Fibroblast of peridontal ligament (primary cell): ENCODE data around the gene TMEM37.

Source experiments
- DNase-seq: peaks from one replicate; pipeline ENCODE4 v3.0.0-alpha.2; 2010; ENCODE audit errors: extremely low read depth

The TMEM37 gene

DNA sequence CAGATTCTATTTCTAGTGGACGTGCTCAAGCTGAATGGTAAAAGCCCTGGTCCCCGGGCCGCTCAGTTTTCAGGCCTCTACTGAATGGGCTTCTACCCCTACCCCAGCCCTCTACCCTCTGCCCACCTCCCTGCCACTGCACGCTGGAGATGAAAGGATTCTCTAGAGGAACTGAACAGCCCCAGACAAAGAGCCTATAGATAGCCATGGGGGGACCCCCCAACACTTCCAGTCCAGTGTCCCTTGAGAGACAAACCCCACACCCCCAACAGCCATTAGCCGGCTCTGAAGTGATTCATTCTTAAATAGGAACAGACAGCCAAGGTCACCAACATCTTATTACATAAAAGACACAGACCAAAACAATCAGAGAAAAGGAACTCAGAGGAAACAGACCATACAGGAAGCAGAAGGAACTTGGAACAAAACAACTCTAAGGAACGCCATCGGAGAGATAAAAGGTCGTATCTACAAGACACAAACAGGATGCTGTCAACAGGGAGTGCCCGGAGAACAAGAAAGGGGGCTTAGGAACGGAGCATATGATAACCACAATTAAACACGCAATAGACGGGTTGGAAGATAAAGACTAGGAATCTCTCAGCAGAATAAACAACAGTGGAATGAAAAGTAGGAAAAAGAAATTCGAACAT, 23.5 kb downstream of the TMEM37 start:
- no peak for DNase-seq

DNA sequence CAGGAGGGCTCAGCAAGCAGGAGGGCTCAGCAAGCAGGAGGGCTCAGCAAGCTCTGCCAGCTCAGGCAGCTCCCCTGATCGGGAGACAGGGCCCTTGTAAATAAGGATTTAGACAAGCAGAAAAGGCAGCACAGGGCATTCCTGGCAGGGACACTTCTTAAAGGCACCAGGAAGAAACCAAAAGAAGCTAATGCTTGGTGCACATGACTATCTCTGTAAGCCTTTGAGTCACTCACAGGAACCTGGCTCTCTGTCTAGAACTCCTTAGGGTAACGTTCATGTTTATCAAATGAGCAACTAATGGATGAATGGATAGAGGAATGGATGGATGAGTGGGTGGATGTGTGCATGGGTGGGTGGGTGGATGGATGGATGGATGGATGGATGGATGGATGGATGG, 28.4 kb downstream of the TMEM37 start:
- DNase-seq: no peak

DNA sequence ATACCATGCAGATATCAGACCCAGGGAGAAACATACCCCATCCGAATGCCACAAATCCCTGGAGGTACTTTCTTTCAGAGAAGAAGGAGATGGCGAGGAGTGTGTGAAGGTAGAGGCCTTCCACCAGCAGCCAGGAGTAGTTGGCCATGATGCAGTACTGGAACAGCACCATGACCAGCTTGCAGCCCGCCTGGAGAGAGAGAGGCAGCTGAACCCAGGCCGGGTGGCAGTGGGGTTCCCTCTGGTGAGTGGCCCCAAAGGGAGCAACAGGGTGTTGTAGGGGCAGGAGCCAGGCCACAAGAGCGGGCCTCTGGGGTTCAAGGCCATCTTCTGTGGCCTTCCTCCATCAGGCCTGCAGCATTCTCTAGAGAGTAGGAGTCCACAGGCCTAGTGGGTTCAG, 30.2 kb downstream of the TMEM37 start:
- DNase-seq: no peak

DNA sequence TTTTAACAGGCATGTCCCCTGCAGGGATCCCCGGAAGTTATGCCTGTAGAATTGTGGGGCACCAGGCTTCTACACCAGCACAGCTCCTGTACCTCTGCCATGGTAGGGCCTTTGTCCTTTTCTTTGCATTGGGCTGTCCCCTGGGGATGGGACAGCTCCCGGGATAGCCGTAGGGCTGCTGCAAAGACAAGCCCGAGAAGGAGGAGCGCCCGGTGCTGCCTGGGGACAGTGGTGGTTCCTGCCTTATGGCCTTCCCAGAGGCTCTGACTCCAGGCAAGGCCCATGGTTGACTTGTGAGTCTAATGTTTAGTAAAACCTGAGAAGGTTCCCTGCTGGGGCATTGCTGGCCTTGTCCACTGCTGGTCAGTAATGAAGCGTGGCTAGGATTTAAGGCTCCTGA, 30.9 kb downstream of the TMEM37 start:
- no peak for DNase-seq

DNA sequence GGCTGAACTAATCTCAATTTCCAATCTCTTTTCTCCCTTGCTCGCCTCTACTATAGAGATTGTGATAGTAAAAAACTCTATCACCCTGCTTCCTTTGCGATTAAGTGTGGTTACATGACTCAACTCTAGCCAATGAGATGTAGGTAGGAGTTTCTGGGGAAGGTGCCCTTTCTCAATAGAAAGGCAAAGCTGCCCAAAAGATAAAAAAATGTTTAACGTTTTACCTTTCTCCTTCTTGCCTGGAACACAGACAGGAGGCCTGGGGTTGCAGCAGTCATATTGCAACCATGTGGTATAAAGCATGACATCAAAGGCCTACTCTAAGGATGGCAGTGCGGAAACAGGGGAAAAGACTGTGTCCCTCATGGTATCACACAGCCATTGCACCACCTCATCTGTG, 31.5 kb downstream of the TMEM37 start:
- no peak for DNase-seq

DNA sequence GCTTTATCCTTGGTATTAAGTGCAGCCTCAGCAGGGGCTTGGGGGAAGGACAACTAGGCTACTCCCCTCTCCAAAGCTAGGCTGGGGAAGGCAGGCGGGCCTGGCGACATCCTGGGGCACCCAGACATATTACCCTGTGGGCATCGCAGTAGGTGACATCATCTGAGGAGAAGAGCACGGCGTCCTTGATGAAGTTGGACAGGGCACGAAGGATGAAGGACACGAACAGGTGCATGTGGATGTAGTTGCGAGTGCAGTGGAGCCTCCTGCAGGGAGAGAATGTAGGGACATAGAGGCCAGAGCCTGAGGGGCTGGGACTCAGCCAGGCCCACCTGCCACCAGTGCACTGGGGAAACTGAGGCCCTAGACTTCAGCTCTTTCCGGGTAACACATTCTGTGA, 32.3 kb downstream of the TMEM37 start:
- no peak for DNase-seq

DNA sequence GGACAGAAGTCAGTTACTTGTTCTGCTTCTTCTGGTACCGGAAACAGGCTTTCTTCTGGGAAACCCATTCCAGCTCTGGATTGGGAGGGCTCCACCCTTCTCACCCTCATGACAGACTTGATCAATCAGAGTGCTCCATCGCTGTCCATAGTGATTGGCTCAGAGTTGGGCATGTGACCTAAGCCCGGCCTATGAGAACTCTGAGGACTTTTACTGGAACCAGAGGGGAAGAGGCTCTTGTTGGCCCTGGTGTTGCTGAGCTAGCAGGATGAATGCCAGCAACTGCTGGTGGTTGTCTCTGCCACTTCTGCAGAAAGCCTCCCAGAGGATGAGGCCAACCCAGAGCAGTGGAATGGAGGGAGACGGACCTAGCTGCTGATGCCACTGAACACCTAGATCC, 33.3 kb downstream of the TMEM37 start:
- DNase-seq: no peak

DNA sequence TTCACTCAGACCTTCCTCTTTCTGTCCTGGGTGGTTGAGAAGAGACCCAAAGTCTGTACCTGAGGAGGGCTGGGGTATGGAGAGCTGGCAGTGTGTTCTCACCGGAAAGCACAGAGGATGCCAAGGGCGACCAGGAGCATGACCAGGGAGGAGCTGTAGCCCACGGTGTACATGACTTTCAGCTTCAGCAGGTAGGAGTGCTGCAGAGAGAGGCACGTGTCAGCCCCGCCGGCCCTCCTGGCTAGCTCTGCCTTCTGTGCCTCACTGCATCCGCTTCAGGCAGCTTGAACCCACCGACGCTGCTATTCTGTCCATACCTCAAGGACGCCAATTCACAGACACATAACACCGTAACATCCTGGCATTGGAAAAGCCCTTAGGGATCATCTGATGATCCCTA, 34.0 kb downstream of the TMEM37 start:
- no peak for DNase-seq

DNA sequence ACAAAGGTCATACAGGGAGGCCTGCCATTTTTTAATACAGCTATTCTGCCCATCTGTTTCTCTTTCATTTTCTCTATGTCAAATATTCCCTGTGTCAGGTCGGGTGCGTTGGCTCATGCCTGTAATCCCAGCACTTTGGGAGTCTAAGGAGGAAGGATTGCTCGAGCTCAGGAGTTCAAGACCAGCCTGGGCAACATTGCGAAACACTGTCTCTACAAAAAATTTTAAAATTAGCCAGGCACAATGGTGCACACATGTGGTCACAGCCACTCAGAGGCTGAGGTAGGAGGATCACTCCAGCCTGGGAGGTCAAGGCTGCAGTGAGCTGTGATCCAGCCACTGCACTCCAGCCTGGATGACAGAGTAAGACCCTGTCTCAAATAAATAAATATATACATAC, 34.7 kb downstream of the TMEM37 start:
- DNase-seq: no peak

DNA sequence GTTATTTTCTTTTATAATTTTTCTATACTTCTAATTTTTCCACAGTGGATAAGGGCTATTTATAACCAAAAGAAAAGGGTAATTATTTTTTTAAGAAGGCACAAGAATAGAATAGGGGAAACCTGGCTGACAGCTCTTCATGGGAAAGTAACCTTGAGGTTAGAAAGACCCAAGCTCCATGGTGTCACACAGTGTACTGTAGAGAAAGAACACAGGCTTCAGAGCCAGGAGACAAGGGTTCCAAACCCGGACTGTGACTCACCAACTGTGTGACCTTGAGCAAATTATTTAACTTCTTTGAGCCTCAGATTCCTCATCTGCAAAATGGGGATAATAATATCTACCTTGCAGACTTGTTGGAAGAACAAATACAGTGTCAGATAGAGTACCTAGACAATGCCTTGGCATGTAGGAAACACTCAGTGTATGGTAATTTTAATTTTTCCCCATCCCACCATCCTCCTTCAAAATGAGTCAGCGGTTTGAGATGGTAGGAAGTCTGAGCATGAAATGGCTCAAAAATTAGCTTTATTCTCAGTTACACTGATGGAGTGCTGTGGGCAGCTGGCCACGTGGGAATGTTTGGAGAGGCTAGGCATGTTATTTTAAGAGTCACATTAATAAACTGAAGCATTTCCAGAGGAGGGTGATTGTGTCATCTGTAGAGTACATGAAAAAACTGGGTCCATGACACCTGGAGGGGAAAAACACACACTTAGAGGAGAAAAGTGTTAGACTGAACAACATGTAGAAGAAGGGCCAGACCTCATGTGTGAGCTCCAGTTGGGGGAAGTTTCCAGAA, 36.7 kb downstream of the TMEM37 start:
- no peak for DNase-seq

DNA sequence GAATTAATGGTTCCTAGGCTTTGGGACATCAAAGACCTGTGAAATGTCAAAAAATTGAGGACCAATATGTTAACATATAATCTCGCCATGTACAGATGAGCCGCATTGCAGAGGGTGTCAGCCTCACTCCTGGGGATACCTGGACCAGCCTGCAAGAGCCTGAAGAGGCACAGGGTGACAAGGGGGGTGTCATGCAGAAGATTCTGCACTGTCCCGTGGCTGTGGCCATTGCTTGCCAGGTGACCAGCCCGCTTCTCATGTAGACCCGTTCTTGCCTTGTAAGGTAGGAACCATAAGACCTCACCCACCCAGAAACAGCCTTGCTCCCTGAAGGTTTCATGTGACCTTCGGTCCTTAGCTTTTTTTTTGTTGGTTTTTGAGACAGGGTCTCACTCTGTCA, 37.5 kb downstream of the TMEM37 start:
- DNase-seq: no peak

DNA sequence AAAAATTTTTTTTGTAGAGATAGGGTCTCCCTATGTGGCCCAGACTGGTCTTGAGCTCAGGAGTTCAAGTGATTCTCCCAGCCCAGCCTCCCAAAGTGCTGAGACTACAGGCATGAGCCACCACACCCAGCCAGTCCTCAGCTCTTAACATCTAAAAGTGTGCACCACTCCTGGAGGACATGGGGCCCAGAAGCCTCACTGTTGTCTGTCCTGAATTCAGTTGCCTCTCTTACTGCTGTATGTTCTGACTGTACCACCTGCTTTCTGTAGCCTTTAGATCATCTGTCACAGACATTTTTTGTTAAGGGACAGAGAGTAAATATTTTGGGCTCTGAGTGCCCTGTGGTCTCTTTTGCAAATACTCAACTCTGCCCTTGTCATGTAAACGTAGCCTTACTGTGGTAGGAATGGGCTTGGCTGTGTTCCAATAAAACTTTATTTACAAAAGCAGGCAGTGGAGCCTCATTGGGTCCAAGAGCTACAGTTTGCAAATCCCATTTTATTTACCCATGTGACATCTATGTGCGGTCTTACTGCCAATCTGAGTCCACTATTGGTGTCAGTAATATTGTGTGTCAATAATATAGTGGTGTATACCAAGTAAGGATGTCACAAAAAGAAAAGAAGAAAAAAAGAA, 38.1 kb downstream of the TMEM37 start:
- no peak for DNase-seq

DNA sequence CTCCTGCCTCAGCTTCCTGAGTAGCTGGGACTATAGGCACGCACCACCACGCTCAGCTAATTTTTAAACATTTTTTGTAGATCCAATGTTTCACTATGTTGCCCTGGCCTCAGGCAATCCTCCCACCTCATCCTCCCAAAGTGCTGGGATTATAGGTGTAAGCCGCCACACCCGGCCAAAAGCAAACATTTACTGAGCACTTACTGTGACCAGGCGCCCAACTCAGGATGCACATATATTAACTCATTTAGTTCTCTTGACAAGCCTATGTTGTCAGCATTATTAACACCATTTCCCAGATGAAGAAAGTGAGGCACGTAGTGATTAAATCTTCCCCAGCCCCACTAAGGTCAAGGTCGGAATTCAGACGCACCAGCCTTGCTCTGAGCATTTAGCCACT, 41.1 kb downstream of the TMEM37 start:
- DNase-seq: no peak

DNA sequence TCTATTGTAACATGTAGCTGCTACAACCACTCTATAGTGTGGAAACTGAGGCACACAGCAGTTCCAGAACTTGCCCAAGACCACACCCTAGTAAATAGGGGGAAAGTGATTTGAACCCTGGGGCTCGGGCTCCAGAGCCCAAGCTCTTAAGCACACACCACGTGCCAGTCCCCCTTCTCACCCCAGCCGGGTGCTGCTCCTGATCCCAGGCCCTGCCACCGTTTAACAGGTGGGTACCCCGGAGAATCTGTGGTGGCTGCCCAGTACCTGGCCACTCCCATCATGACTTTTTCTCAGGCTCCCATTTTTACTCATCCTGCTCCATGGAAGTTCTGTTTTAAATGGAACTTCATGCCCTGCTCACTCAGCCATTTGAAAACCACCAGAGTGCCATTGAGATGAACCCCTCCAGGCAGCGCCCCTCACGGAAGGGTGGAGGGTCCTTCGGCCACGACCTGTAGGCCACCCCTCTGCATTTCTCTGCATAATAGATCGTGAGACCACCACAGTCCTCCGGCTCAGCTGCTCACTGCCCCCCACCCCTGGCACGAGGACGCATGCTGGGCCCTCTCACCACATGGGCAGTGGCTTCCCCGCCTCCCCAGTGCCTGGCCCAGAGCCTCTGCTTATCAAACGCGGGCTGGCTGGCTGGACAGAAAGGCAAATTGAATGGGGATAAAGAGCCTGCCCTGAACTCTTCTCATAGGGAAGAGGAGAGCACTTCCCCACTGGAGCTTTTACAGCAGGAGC, 42.1 kb downstream of the TMEM37 start:
- DNase-seq: no peak

DNA sequence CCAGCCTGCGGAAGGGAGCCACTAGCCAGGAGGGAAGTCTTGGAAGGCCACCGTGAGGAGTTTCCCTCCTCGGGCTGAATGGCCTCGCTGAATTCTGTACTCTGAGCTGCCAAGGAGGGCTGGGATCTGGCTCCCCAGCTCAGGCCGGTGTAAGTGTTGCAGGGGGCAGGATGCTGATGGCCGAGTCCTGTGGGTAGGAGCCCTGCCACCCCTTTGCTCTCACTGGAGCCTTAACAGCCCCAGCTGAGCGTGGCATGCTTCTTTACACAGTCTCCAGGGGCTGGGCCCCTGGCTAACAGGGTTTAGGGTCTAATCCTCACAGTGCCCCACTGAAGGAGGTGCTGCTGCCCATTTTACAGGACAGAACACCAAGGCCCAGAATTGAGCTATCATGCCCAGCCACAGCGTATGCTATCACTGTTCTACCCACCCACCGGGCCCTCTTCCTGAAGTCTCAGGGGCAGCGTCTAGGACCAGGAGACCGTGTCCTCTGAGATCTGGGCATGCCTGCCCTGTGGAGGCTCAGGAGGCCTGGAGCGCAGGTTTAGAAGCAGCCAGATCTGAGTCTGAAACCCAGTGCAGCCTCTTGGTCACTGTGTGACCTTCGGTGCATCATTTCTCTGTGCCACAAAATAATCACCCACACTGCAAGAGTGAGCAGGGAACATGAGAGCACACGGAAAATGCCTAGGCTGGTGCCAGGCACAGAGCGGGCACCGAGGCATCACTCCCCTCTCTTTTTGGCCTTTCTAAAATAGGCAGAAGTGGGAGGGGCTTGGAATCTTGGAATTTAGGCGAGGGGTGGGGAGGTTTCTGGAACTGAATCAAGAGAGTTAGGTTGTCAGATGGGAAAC, 42.9 kb downstream of the TMEM37 start:
- no peak for DNase-seq

DNA sequence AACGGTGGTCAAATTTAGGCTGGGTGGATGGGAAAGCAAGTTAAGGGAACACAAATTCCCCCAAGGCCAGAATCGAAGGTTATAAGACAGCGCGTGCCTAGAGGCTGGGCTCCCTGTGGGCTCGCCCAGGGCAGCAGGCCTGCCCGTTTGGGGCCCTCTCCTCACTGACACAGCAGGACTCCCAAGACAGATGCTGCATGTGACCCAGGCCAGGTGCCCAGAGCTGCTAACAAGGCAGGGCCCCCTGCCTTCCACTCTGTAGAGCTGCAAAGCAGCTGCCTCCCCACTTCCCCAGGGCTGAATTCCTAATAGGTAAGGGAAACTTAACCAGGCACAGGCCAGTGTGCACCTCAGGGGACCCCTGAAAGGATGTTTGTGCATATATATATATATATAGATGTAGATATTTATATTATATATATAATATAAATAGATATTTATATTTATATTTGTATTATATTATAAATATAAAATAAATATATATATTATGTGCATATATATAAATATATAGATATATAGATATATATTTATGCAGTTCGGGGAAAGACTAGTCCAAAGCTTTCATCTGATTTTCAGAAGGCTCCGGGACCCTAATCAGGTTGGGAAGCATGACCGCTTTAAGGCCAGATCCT, 43.7 kb downstream of the TMEM37 start:
- DNase-seq: no peak

DNA sequence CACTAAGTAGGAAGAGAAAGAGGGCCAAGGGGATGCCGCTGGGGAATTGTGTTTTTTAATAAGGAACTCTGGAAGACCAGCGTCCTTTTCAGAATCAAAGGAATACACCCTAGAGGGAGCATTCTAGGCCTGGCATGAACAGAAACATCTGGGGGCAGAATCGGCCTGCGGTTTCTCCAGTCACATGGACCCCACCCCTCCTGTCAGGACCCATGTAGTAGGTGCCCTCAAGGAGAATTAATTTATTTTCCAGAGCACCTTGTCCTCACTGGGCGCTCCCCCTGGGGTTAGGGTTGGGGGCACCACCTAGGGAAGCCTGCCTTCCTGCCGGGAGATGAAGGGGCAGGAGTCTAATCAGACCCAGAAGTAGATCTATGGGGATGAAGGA, 44.2 kb downstream of the TMEM37 start:
- no peak for DNase-seq

DNA sequence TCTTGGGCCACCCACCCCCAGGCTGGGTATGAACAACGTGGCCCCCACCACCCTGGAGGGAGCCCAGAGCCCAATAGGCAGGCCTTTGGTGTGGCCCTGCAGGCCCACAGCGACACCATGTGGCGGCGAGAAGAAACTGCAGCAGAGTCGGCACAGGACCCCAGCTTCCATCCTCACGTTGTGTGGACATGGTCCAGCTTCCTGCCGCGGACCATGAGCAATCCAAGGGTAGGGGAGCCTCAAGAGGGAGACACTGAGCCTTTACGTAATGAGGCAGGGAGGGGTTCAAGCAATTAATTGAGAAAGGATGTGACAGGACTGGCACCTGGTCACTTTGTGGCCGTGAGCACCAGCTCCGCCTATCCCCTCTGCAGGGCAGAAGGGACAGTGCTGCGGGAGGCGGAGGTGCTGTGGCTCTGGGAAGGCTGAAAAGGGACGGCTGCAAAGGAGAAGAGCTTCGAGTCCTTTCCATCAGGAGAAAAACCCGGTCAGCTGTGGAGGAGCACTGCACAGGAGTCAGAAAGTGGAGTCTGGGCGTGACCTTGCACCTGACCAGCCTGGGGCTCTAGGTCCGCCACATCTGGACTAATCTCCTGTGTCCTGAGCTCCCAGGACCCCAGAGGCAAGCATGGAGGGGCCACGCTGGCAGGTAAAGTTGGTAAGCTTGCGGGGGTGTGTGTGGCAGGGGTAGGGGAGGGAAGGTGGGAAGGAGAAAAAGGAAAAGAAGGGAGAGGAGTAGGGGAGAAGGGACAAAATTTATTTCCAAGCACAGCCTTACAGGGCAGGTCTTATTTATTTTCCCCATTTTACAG, 44.9 kb downstream of the TMEM37 start:
- peak; percentile 34 for DNase-seq

DNA sequence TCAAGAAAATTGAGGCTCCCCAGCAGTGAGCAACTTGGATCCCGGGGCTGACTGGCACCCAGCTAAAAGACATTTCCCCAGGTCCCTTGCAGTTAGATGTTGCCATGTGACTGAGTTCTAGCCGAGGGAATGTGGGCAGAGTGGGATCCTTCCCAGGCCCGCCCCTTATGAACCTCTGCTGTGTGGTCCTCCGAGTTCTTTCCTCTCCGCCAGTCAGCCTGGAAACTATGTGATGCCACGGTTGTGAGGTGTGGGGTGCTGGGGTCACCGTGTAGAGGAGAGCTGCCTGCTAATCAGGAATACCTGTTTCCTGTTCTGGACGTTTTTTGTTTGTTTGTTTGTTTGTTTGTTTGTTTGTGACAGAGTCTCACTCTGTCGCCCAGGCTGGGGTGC, 45.5 kb downstream of the TMEM37 start:
- DNase-seq: no peak
